G401.6 (cell line): Measurements from ENCODE around the gene RPAP2.

Experiments used
- FAIRE-seq: peaks from 2 replicates; lab custom pipeline; 2012; peaks lifted over from hg19 to GRCh38; lab: Jason Lieb, UNC

RPAP2 gene

GRCh38 chr1:92447033-92447681, 148.3 kb downstream of the RPAP2 start:
- no peak for FAIRE-seq

GRCh38 chr1:92447976-92448375, 149.1 kb downstream of the RPAP2 start:
- no peak for FAIRE-seq
